LoVo (cell line): ENCODE results near the gene CD163L1.
A peak's percentile ranks its signal among the peaks of the same experiment; 100 is the strongest.
"Not testable (repeated sequence)": the region's sequence is repeated elsewhere in the genome, so short reads cannot be mapped to it uniquely, and the experiment has no call there.

ENCODE experiments used
- DNase-seq: peaks from one replicate; pipeline ENCODE4 v3.0.0-alpha.2; 2016; ENCODE audit warnings: low spot score

The CD163L1 gene

GRCh38 chr12:7404275-7404674 is 39.7 kb downstream of the CD163L1 start:
- DNase-seq, result no peak

DNA sequence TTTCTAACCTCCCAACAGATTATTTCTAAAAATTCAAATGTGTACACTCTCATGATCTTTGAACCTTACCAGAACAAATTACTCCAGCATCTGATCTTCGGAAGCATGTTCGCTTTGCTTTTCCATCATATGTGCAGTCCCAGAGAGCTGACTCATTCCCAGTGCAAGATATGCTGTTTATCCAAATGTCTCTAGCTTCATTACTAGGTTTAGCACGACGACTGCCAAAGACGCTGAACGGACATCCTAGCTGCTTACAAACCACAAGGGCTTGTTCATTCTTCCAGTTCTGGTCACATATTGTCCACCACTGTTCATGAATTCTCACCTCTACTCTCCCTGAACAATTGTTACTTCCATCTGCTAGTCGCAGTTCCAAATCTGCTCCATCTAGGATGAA is 40.5 kb downstream of the CD163L1 start:
- no peak for DNase-seq

DNA sequence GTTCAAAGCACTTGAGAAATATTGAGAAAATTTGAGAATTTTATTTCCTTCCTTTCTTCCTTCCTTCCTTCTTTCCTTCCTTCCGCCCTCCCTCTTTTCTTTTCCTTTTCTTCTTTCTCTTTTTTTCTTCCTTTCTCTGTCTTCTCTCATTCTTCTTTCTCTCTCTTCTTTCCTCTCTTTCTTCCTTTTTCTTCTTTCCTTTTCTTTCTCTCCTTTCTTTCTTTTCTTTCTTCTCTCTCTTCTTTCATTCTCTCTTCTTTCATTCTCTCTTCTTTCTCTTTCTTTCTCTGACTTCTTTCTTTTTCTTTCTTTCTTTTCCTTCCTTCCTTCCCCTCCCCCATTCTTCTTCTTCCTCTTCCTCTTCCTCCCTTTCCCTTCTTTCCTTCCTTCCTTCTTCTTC is 44.9 kb downstream of the CD163L1 start:
- no peak for DNase-seq

GRCh38 chr12:7396418-7396817 is 47.5 kb downstream of the CD163L1 start:
- DNase-seq, result no peak

GRCh38 chr12:7395950-7396349 is 48.0 kb downstream of the CD163L1 start:
- DNase-seq, result no peak

DNA sequence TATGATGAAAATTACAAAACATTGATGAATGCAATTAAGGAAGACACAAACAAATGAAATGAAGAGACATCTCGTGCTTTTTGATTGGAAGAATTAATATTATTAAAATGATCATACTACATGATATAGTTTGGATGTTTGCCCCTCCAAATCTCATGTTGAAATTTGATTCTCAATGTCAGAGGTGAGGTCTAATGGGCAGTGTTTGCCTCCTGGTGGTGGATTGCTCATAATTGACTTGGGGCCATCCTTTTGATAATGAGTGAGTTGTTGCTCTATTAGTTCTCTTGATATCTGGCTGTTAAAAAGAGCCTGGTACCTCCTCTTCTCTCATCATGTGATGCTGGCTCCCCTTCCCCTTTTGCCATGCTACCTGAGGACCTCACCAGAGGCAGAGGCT is 56.7 kb downstream of the CD163L1 start:
- no peak for DNase-seq

- DNase-seq, result no peak
Measured at GRCh38 chr12:7383157-7383556, 60.8 kb downstream of the CD163L1 start.

DNA sequence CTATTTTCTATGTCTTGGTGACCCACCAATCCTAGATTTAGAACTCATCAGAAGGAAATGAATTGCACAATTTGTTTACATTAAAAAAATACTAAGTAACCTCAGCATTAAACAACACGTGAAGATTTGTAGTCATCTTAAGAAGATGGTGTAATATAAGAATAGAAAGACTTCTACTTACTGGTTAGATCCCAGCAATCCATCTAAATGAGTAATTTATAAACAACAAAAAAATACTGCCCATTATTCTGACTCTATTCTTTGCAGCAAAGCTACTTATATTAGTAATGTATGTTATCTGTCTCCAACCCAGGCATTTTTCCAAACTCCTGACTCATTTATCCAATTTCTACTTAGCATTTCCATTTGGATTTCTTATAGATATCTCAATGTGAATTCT is 67.8 kb downstream of the CD163L1 start:
- DNase-seq, result no peak

DNA sequence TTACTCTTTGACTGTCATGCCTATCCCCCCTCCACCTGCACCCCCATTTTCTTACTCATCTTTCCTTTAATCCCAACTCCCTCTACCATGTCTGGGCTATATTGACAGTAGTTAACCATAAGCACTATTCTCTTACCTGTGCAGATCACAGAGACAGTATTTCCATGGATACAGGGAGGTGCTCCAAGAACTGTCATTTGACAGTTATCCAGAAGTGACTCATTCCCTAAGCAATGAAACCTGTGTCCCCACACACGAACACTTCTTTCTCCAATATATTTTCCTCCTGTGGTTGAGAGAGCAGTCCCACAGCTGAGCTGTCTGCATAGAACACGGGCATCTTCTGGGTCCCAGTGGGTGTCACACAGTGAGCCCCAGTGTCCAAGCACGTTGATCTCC is 68.8 kb downstream of the CD163L1 start:
- no peak for DNase-seq

- peak; percentile 64 for DNase-seq
Measured at GRCh38 chr12:7374423-7375144, 69.4 kb downstream of the CD163L1 start.

GRCh38 chr12:7373226-7373625 is 70.7 kb downstream of the CD163L1 start:
- no peak for DNase-seq

DNA sequence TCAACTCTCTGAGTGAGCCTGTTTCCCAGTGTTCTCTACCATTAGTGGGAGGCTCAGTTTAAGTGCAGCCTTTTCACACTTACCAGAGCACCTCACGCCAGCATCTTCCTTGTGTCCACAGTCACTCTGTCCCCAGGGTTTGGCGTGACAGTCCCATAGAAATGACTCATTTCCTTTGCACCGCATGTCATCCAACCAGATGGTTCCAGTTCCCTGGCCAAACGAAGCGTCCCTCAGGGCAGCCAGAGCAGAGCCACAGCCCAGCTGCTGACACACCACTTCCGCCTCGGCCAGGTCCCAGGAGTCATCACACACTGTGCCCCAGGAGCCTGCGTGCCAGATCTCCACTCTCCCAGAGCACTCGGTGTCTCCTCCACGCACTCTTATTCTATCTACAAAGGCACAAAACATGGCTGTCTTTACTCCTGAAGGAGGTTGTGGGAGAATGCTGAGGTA is 74.7 kb downstream of the CD163L1 start:
- DNase-seq, result peak; percentile 27

- no peak for DNase-seq
Measured at GRCh38 chr12:7362734-7363133, 81.2 kb downstream of the CD163L1 start.

DNA sequence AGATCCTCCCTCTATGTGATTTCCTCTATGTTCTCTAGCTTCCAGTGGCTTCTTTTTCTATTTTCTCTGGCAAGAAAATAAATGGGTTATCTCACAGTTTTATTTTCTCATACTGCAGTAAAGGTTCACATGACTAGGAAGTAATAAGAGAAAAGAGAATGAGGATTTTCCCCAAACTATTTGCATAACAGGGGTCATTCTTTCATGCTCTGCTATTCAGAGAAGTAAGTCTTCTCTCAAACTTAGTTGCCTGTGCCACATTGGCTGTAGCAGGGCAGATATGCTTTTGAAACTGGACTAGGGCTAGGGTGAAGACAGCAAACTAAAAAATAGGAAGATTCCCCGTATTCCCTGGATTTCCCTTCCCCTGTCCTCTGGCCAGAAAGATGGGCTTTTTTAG is 82.7 kb downstream of the CD163L1 start:
- no peak for DNase-seq

- no peak for DNase-seq
Measured at GRCh38 chr12:7354529-7354928, 89.4 kb downstream of the CD163L1 start.

DNA sequence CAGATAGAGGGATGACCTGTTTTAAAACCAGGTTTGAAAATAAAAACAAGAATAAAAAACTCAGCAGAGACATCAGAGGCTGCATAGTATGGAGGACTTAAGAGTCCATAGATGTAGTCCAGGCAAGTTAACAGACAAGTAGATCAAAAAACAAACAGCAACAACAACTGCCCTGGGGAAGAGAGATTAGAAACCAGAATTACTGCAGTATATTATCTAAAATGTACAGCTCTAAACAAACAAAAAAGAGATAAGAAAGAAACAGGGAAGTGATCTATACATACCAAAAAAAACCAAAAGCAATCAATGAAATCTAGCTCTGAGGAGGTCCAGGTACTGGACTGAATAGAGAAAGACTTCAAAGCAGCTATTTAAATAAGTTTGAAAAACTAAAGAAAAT is 91.3 kb downstream of the CD163L1 start:
- no peak for DNase-seq

- DNase-seq, result no peak
Measured at GRCh38 chr12:7351177-7351576, 92.8 kb downstream of the CD163L1 start.

GRCh38 chr12:7349418-7349817 is 94.5 kb downstream of the CD163L1 start:
- DNase-seq, result no peak

DNA sequence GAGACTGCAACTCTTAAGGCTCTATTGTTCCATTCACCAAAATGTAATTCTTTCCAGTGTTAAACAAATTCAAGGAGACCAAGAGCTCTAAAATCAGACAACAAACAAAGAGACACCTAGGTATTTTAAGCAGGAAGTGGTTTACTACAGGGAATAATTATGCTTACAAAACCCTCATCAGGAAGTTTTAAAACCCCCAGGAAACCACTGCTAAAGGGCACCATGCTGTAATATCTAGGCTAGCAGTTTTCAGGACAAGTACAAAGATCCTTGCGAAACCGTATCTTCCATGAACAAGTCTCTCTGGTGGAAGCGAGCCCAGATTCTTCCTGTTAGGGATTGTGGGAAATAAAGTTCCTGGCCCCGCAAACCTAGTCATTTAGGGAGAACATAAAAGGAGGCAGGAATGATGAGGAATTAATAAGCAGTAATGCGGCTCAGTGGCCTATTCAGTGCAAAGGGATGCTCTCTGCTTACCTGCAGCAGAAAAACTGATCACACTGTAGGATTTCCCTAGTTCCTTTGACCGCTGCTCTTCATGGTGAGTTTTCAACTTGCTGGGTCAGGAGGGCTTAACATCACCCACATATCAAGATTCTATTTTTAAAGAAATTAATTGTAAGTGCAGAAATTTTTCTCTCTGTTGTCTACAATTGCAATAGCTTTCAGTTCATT is 97.3 kb downstream of the CD163L1 start:
- no peak for DNase-seq

DNA sequence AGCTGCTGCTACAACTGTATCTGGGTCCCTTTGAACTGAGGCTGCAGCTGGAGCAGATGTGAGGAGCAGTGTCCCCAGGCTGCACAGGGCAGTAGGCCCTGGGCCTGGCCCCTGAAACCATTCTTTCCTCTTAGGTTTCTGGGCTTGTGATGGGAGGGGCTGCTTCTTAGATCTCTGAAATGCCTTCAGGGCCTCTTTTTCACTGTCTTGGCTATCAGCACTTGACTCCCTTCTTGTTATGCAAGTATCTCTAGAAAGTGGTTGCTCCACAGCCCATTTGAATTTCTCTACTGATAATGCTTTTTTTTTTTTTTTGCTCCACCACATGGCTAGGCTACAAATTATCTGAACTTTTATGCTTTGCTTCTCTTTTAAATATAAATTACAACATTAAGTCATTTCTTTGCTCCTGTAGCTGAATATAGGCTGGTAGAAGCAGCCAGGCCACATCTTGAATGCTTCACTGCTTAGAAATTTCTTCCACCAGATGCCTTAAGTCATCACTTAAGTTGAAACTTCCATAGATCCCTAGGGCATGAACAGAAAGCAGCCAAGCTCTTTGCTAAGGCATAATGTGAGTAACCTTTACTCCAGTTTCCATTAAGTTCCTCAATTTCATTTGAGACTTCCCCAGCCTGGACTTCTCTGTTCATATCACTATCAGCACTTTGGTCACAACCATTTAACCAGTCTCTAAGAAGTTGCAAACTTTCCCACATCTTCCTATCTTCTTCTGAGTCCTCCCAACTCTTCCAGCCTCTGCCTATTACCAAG is 98.9 kb downstream of the CD163L1 start:
- no peak for DNase-seq

DNA sequence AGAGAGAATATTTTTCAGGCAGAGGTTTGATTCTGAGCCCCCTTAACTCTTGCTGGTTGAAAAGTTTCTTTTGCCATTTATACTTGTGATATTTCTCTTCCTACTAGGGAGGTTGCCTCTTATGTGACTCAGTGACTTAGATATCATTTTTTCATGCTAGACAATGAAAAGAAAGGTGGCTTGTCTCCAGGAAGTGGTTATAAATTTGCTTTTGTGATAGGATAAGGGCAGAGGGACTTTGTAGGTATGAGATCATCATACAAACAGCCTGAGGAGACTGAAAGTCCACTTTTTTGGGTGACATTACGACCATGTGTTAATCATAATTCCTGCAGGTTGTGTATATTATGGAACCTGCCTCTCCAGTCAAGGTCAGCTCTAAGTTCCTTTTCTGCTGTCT is 104.3 kb downstream of the CD163L1 start:
- no peak for DNase-seq

GRCh38 chr12:7337790-7338189 is 106.2 kb downstream of the CD163L1 start:
- not testable (repeated sequence) for DNase-seq

DNA sequence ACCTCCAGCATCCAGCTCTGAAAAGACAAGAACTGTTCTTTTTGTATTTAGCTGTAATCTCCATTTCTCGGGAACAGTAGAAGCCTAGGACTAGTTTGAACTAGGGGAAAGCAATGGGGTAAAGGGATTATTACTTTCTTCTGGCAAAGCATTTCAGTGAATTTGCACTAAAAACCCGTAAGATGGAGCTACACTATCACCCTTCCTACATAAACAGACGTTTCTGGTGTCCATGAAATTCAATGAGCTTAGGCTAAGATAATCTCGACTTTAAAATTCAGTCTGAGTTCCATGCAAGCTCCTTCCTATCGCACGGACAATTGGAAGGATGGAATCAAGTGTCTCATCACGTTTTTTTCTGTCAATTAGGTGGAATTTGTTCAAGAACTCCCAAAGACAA is 116.0 kb downstream of the CD163L1 start:
- DNase-seq, result no peak
